ENCODE data around the gene SNU13. TPM values are rescaled to one million over a fixed set of nuclear protein-coding genes. Genes with fewer than 3 reads are reported as not detected.

SNU13 gene
- total RNA-seq: 69.9 and 80.4 TPM in 2 replicates

GRCh38 chr22:41688365-41689211, at the start of gene SNU13:
Gene SNU13, minus strand, starts transcription at chr22:41688867. Its CDS starts 71 bp downstream, at chr22:41688796.

DNA sequence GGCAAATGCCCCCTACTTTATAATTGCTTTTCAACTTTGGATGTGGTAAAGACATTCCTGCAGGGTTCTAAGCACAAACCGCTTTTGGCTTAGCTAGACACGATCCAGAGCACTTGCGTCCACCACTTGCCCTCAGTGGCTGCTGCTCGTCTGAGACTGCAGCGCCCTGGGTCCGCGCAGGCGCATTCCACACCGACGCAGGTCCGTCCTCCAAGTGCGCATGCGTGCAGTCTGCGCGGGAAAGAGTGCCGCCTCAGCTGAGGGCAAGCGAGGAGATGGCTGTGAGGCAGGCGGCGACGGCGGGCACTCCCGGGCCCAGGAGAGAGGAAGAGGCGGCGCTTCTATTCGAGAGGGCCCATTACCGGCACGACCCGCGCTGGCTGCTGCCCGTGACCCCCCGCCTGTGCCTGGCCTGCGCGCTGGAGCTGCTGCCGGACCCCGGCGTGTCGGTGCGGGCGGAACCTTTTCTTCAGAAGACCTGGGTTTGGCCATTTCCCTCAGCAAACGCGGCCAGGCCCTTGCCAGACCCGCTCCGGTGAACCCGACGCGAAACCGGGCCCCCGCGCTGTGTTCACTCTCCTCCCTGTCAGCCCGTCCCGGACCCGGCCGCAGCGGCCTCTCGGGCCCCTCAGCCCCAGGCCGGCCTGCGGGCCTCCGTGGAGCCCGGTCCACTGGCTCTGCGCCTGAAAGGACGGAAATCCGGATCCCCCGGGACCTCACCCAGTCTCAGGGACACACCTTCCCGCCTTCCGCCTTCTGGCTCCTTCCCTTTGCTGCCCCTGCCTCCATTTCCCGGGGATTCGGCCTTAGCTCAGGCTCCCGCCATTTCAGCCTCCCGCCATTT, 10.8 kb upstream of the SNU13 start, which contains the start of gene MEI1:
Gene MEI1 (plus strand): TSS at position 240 of the 844 bp plus-strand sequence. CDS start 36 bp downstream, at position 276.

Other genes with a start within 250 kb of the SNU13 start
- gene TOB2, start 242.1 kb downstream of the SNU13 start, total RNA-seq: 11.3 and 20.6 TPM in 2 replicates
- gene PHF5A, start 220.2 kb downstream of the SNU13 start, total RNA-seq: 62.5 and 68.5 TPM in 2 replicates
- gene ACO2, start 219.8 kb downstream of the SNU13 start, total RNA-seq: 57.8 and 111 TPM in 2 replicates
- 11.5 and 23.7 TPM in 2 replicates for gene POLR3H, start 144.4 kb downstream of the SNU13 start, total RNA-seq
- not detected in 2 replicates for gene CSDC2, start 127.9 kb downstream of the SNU13 start, total RNA-seq
- 3.6 and 5.2 TPM in 2 replicates for gene PMM1, start 99.0 kb downstream of the SNU13 start, total RNA-seq
- 10.8 and 18.9 TPM in 2 replicates for gene DESI1, start 67.8 kb downstream of the SNU13 start, total RNA-seq
- 304 and 336 TPM in 2 replicates for gene XRCC6, start 67.6 kb downstream of the SNU13 start, total RNA-seq
- gene MEI1, start 10.6 kb upstream of the SNU13 start, total RNA-seq: 0.31 TPM in 1 of 2 replicates, not detected in the other
- gene CCDC134, start 111.8 kb upstream of the SNU13 start, total RNA-seq: 4.3 and 4.5 TPM in 2 replicates
- gene SREBF2, start 144.2 kb upstream of the SNU13 start, total RNA-seq: 43.1 and 81.1 TPM in 2 replicates
- gene SHISA8, start 226.2 kb upstream of the SNU13 start, total RNA-seq: not detected in 2 replicates
- gene TNFRSF13C, start 237.9 kb upstream of the SNU13 start, total RNA-seq: under 0.01 TPM in 1 of 2 replicates, not detected in the other